Panc1 (cell line): ENCODE data around the gene ZNF586. TPM values are rescaled to one million over a fixed set of nuclear protein-coding genes. Genes with fewer than 3 reads are reported as not detected.

ENCODE experiments used
- ATAC-seq: fragments of 200-7000 bp; cut with Tn5 transposase; 2 replicates; pipeline ENCODE4 v1.9.1; 2020; ENCODE audit warnings: mild to moderate bottlenecking, moderate library complexity
- BruUV-seq: library from RNA; stranded (reverse); fragments of 400-500 nt; replicated peaks from 2 replicates; lab custom pipeline; 2021; lab: Mats Ljungman, UMichigan
- CTCF ChIA-PET: fragments of 300-600 bp; sonication (Branson Sonifier 250); formaldehyde crosslinking; loops from one replicate; lab custom pipeline; 2022; ENCODE audit warnings: antibody characterized with exemption; lab: Charles Lee
- POLR2A ChIA-PET: fragments of 300-600 bp; sonication (Branson Sonifier 250); formaldehyde crosslinking; loops from one replicate; lab custom pipeline; 2022; ENCODE audit warnings: antibody characterized with exemption; lab: Charles Lee
- DNase-seq: peaks from one replicate; pipeline ENCODE4 v3.0.0-alpha.2; 2010; ENCODE audit warnings: low read depth, low spot score
- H3K27ac ChIP-seq: 2 replicates; pipeline ENCODE4 v1.5.1; 2011; ENCODE audit warnings: mild to moderate bottlenecking, low read length, inconsistent platforms
- H3K27me3 ChIP-seq: fragments of 200-500 bp; sonication (Bioruptor generic); 2 replicates; pipeline ENCODE4 v1.6.0; 2014; ENCODE audit warnings: low read length, inconsistent platforms; ENCODE audit not compliant: control insufficient read depth, insufficient read depth
- H3K36me3 ChIP-seq: fragments of 200-500 bp; sonication (Bioruptor generic); 2 replicates; pipeline ENCODE4 v1.5.1; 2014; ENCODE audit warnings: inconsistent platforms, mild to moderate bottlenecking, low read length, moderate library complexity; ENCODE audit not compliant: control insufficient read depth, insufficient read depth
- H3K4me1 ChIP-seq: 2 replicates; pipeline ENCODE4 v1.5.1; 2011; ENCODE audit warnings: inconsistent platforms, mild to moderate bottlenecking, low read length, moderate library complexity; ENCODE audit not compliant: control insufficient read depth, insufficient read depth
- H3K4me3 ChIP-seq, 2 experiments: 2 replicates each; pipeline ENCODE4 v1.5.1; 2011 to 2012; ENCODE audit warnings: low read depth in 2 of 2, low read length in 2 of 2, mild to moderate bottlenecking in 2 of 2, inconsistent platforms in 1 of 2, moderate library complexity in 1 of 2
- H3K9me3 ChIP-seq: fragments of 200-500 bp; sonication (Bioruptor generic); 2 replicates; pipeline ENCODE4 v1.5.1; 2014; ENCODE audit warnings: low read depth, mild to moderate bottlenecking, inconsistent platforms, low read length, moderate library complexity; ENCODE audit not compliant: control insufficient read depth, insufficient read depth
- POLR2AphosphoS5 ChIP-seq: IDR thresholded peaks from 2 replicates; pipeline ENCODE4 v1.6.1; 2012; ENCODE audit warnings: mild to moderate bottlenecking, low read depth, low read length, moderate library complexity
- REST ChIP-seq, 2 experiments: IDR thresholded peaks; 2 replicates each; pipeline ENCODE4 v1.6.1; 2011 to 2012; ENCODE audit warnings: low read depth in 2 of 2, control low read depth in 1 of 2, low read length in 1 of 2, mild to moderate bottlenecking in 1 of 2, moderate library complexity in 1 of 2; ENCODE audit not compliant: insufficient read depth in 1 of 2
- SIN3A ChIP-seq: IDR thresholded peaks from 2 replicates; pipeline ENCODE4 v1.6.1; 2012; ENCODE audit warnings: low read depth, mild to moderate bottlenecking, low read length, moderate library complexity, borderline replicate concordance; ENCODE audit not compliant: insufficient read depth
- TCF7L2 ChIP-seq: IDR thresholded peaks from 2 replicates; pipeline ENCODE4 v1.6.1; 2011; ENCODE audit warnings: mild to moderate bottlenecking, low read depth, low read length, inconsistent platforms
- in situ Hi-C: cut with HindIII; loops from 2 replicates; pipeline ENCODE4 v1.10.0; 2016; ENCODE audit warnings: low sequenced_read_pairs, low pct_unique_long_range_greater_than_20kb
- intact Hi-C: fragments of 100-400 bp; cut with micrococcal nuclease; formaldehyde crosslinking; loops from one replicate; pipeline ENCODE4 v1.10.0; 2022; ENCODE audit not compliant: unreplicated experiment
- total RNA-seq: library from RNA; stranded (reverse); gene quantifications from one replicate; pipeline ENCODE4 v1.2.1, GENCODE V29; 2021; ENCODE audit not compliant: unreplicated experiment
- TF ChIP-seq, protein P1 (sequence below): fragments of 450-650 bp; IDR thresholded peaks from 2 replicates; pipeline ENCODE4 v1.5.1; 2017; ENCODE audit warnings: mild to moderate bottlenecking

The ZNF586 gene
- total RNA-seq, 1 experiment from 2014 or later: 10.7 TPM

DNA sequence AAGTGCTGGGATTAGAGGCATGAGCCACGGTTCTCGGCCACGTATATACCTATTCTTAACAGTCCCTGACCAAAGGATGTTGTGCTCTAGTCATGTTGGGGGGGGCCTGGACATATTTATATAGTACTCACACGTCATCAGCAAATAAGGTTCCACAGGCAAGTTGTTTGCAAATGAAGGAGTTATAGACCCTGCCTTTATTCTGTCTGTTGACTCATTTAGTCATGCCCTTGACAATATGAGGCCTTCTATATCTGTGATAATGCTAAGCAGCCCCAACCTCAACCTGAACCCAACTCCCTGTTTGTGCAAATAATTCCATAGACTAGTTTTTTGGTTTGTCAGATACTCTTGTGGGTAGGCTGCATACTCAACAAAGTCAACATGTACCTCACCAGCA, 8.9 kb downstream of the ZNF586 start:
- no peak for TF ChIP-seq REST (IDR thresholded peaks at IDR 0.05; ENCODE audit: insufficient read depth in 1 of 2, low read depth in 2 of 2, low read length in 1 of 2)
- TF ChIP-seq POLR2AphosphoS5: no peak
- no peak for ATAC-seq
- POLR2A ChIA-PET: no interaction called here
- no peak overlapping the region for H3K27ac ChIP-seq
- no peak overlapping the region for H3K4me3 ChIP-seq
- H3K9me3 ChIP-seq: peaks cover 69% of the 10 kb centered on the region
- peaks cover 3% of the 10 kb centered on the region for H3K36me3 ChIP-seq
- in situ Hi-C loops: no loop called here
- intact Hi-C loops: no loop called here
- CTCF ChIA-PET: no interaction called here
- no peaks in the 10 kb centered on the region for H3K4me1 ChIP-seq
- no peak for DNase-seq
- BruUV-seq: no TSS peak
- H3K27me3 ChIP-seq: no peaks in the 10 kb centered on the region

DNA sequence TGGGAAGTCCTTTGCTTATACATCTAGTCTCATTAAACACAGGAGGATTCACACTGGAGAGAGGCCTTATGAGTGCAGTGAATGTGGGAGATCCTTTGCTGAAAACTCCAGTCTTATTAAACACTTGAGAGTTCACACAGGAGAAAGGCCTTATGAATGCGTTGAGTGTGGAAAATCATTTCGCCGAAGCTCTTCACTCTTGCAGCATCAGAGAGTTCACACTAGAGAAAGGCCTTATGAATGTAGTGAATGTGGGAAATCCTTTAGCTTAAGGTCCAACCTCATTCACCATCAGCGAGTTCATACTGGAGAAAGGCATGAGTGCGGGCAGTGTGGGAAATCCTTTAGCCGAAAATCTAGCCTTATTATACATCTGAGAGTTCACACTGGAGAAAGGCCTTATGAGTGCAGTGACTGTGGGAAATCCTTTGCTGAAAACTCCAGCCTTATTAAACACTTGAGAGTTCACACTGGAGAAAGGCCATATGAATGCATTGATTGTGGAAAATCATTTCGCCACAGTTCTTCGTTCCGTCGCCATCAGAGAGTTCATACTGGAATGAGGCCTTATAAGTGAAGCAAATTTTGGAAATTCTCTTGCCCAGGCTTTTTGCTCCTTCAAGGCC, 9.9 kb downstream of the ZNF586 start:
- TF ChIP-seq POLR2AphosphoS5 (no peak), SIN3A (no peak), TCF7L2 (no peak), REST (IDR thresholded peaks at IDR 0.05; ENCODE audit: insufficient read depth in 1 of 2, low read depth in 2 of 2, low read length in 1 of 2) (no peak)
- TF ChIP-seq, protein P1, sequence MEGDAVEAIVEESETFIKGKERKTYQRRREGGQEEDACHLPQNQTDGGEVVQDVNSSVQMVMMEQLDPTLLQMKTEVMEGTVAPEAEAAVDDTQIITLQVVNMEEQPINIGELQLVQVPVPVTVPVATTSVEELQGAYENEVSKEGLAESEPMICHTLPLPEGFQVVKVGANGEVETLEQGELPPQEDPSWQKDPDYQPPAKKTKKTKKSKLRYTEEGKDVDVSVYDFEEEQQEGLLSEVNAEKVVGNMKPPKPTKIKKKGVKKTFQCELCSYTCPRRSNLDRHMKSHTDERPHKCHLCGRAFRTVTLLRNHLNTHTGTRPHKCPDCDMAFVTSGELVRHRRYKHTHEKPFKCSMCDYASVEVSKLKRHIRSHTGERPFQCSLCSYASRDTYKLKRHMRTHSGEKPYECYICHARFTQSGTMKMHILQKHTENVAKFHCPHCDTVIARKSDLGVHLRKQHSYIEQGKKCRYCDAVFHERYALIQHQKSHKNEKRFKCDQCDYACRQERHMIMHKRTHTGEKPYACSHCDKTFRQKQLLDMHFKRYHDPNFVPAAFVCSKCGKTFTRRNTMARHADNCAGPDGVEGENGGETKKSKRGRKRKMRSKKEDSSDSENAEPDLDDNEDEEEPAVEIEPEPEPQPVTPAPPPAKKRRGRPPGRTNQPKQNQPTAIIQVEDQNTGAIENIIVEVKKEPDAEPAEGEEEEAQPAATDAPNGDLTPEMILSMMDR: no peak
- no peak for ATAC-seq
- no TSS peak for BruUV-seq
- Histone ChIP-seq H3K4me1 (no peaks in the 10 kb centered on the region), H3K27me3 (no peaks in the 10 kb centered on the region), H3K4me3 (no peak overlapping the region), H3K27ac (no peak overlapping the region), H3K9me3 (peaks cover 69% of the 10 kb centered on the region), H3K36me3 (peaks cover 3% of the 10 kb centered on the region)
- in situ Hi-C loops (no loop called here), intact Hi-C loops (no loop called here)
- DNase-seq: no peak
- CTCF ChIA-PET: no interaction called here
- POLR2A ChIA-PET: no interaction called here
